ENCODE results near the gene ZMAT5.

The ZMAT5 gene

DNA sequence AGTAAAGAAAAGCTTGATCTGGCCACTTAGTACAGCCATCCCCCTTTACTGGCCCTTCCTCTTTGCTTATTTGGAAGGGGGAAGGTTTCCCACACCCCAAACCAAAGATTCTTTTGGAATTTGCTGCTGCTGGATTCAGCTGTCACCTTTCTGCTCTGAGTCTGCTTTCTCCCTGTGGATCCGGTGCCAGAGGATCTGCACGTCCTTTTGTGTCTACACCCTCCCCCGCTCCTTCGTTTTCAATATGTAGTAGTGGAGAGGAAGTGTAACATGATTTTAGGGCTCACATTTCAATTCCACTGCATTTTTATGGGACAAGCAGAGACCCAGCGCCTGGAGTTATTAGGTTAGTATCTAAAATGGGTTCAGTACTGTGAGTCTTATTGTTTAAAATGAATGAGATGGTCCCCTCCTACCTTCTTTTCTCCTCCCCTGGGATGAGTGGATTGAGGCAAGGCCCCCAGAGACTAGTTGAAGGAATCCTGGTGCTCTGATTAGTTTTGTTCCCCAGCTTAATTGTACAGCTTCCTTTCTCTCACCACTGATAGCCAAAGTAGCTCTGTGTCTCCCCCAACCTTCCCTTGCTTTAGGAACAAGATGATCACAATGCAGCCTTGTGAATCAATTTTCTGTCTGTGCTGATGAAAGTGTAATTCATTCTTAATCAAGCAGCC, 77.5 kb downstream of the ZMAT5 start:
- DNase-seq (ENCODE audit: low read depth in 2 of 2) = no peak

- DNase-seq (ENCODE audit: low read depth in 2 of 2) = no peak
These were observed 82.6 kb downstream of the ZMAT5 start for GRCh38 chr22:29684244-29684643.

GRCh38 chr22:29683536-29683935, 83.3 kb downstream of the ZMAT5 start:
- DNase-seq (ENCODE audit: low read depth in 2 of 2) = no peak

Data from activated CD8-positive, alpha-beta memory T cell treated with anti-CD3 and anti-CD28 coated beads for 4 hours (primary cell).